Karpas-422 (cell line): Measurements from ENCODE around the gene RPA3. TPM values are rescaled to one million over a fixed set of nuclear protein-coding genes. Genes with fewer than 3 reads are reported as not detected.
A peak's percentile ranks its signal among the peaks of the same experiment; 100 is the strongest.

ENCODE experiments used
- DNase-seq: peaks from one replicate; pipeline ENCODE4 v3.0.0-alpha.2; 2015
- H2AFZ ChIP-seq: fragments of 200-600 bp; sonication (generic); 2 replicates; pipeline ENCODE4 v1.6.1; 2014; ENCODE audit warnings: antibody characterized with exemption, low read length, mixed read lengths
- H3K27ac ChIP-seq: fragments of 200-600 bp; sonication (generic); 2 replicates; pipeline ENCODE4 v1.5.1; 2014; ENCODE audit warnings: mild to moderate bottlenecking, low read length, moderate library complexity
- H3K27me3 ChIP-seq: fragments of 200-600 bp; sonication (generic); 2 replicates; pipeline ENCODE4 v1.6.1; 2014; ENCODE audit warnings: low read length, mixed read lengths
- H3K36me3 ChIP-seq: fragments of 200-600 bp; sonication (generic); 2 replicates; pipeline ENCODE4 v1.6.1; 2014; ENCODE audit warnings: low read length, mixed read lengths; ENCODE audit not compliant: insufficient read depth
- H3K4me1 ChIP-seq: fragments of 200-600 bp; sonication (generic); 2 replicates; pipeline ENCODE4 v1.6.1; 2014; ENCODE audit warnings: mild to moderate bottlenecking, low read length, mixed read lengths
- H3K4me2 ChIP-seq: fragments of 200-600 bp; sonication (generic); 2 replicates; pipeline ENCODE4 v1.6.1; 2014; ENCODE audit warnings: low read length, low read depth, mild to moderate bottlenecking; ENCODE audit not compliant: poor library complexity, severe bottlenecking
- H3K4me3 ChIP-seq: fragments of 200-600 bp; sonication (generic); 2 replicates; pipeline ENCODE4 v1.5.1; 2014; ENCODE audit warnings: mild to moderate bottlenecking, antibody characterized with exemption, low read length, mixed read lengths
- H3K79me2 ChIP-seq: fragments of 200-600 bp; sonication (generic); 2 replicates; pipeline ENCODE4 v1.6.1; 2014; ENCODE audit warnings: mild to moderate bottlenecking, low read length, mixed read lengths
- H3K9ac ChIP-seq: fragments of 200-600 bp; sonication (generic); 2 replicates; pipeline ENCODE4 v1.6.0; 2014; ENCODE audit warnings: low read length
- H3K9me2 ChIP-seq: fragments of 200-600 bp; sonication (generic), shearing (Covaris generic); replicated peaks from 2 replicates; pipeline ENCODE4 v1.6.0; 2014; ENCODE audit warnings: mild to moderate bottlenecking, low read length, moderate library complexity; ENCODE audit not compliant: insufficient read depth
- H3K9me3 ChIP-seq: fragments of 300-700, 200-600 bp; sonication (generic); 2 replicates; pipeline ENCODE4 v1.6.1; 2014; ENCODE audit warnings: low read length, mixed read lengths
- H4K20me1 ChIP-seq: fragments of 200-600 bp; sonication (generic); 2 replicates; pipeline ENCODE4 v1.6.1; 2014; ENCODE audit warnings: mild to moderate bottlenecking, antibody characterized with exemption, low read length, low read depth; ENCODE audit not compliant: insufficient read depth
- total RNA-seq: library from RNA; depleted of rRNA; stranded (reverse); fragments of >200 nt; shearing (Covaris generic); gene quantifications from 2 replicates; pipeline ENCODE4 v1.2.3, GENCODE V29; 2014; ENCODE audit warnings: low replicate concordance; rRNA removed

The RPA3 gene
- total RNA-seq, result 33.6 and 44.0 TPM in 2 replicates

GRCh38 chr7:7718492-7718891 is at the start of gene RPA3:
TSS of gene RPA3 (minus strand) at chr7:7718607. CDS start at chr7:7640418, 78,189 bp downstream.
- Histone ChIP-seq H3K9ac (no peak within 1 kb of the TSS), H2AFZ (no peak within 1 kb of the TSS), H3K27me3 (no peaks in the 10 kb centered on the region), H3K79me2 (no peaks in the 10 kb centered on the region), H3K9me2 (no peaks in the 10 kb centered on the region), H3K4me1 (peaks cover 21% of the 10 kb centered on the region), H3K27ac (no peak within 1 kb of the TSS), H3K4me3 (no peak within 1 kb of the TSS), H4K20me1 (no peaks in the 10 kb centered on the region), H3K9me3 (no peaks in the 10 kb centered on the region), H3K4me2 (no peak within 1 kb of the TSS), H3K36me3 (no peaks in the 10 kb centered on the region)
- DNase-seq, result no peak

- Histone ChIP-seq H3K79me2 (no peaks in the 10 kb centered on the region), H4K20me1 (peaks cover 24% of the 10 kb centered on the region), H3K4me3 (no peak overlapping the region), H3K9me2 (no peaks in the 10 kb centered on the region), H2AFZ (no peak overlapping the region), H3K4me2 (no peak overlapping the region), H3K4me1 (peaks cover 4% of the 10 kb centered on the region), H3K9me3 (no peaks in the 10 kb centered on the region), H3K27ac (no peak overlapping the region), H3K27me3 (no peaks in the 10 kb centered on the region), H3K36me3 (no peaks in the 10 kb centered on the region), H3K9ac (no peak overlapping the region)
- no peak for DNase-seq
Measured at GRCh38 chr7:7766671-7767070, 48.3 kb upstream of the RPA3 start.

DNA sequence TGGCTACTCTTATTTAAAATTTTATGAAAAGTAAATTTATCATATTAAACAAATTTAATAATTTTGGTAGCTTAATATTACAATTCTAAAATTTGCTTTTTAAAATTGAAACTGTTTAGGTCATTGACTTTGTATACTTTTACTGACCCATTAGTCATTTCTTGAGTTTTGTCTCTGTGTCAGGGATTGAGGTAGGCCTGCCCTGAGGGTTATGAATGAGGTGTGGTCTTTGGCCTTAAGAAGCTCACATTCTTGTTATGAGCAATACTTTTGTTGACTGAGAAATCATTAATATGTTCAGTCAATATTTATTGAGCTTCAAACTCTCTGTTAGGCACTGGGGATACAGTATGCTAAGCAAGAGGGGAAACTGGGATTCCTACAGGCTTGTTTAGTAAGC is 47.0 kb upstream of the RPA3 start:
- H3K4me2 ChIP-seq, result no peak overlapping the region
- H3K4me3 ChIP-seq, result no peak overlapping the region
- no peaks in the 10 kb centered on the region for H3K9me3 ChIP-seq
- no peaks in the 10 kb centered on the region for H3K79me2 ChIP-seq
- H2AFZ ChIP-seq, result no peak overlapping the region
- no peaks in the 10 kb centered on the region for H3K27me3 ChIP-seq
- peaks cover 12% of the 10 kb centered on the region for H3K4me1 ChIP-seq
- H3K36me3 ChIP-seq, result no peaks in the 10 kb centered on the region
- no peak overlapping the region for H3K27ac ChIP-seq
- H4K20me1 ChIP-seq, result peaks cover 21% of the 10 kb centered on the region
- no peaks in the 10 kb centered on the region for H3K9me2 ChIP-seq
- no peak overlapping the region for H3K9ac ChIP-seq
- DNase-seq, result no peak

DNA sequence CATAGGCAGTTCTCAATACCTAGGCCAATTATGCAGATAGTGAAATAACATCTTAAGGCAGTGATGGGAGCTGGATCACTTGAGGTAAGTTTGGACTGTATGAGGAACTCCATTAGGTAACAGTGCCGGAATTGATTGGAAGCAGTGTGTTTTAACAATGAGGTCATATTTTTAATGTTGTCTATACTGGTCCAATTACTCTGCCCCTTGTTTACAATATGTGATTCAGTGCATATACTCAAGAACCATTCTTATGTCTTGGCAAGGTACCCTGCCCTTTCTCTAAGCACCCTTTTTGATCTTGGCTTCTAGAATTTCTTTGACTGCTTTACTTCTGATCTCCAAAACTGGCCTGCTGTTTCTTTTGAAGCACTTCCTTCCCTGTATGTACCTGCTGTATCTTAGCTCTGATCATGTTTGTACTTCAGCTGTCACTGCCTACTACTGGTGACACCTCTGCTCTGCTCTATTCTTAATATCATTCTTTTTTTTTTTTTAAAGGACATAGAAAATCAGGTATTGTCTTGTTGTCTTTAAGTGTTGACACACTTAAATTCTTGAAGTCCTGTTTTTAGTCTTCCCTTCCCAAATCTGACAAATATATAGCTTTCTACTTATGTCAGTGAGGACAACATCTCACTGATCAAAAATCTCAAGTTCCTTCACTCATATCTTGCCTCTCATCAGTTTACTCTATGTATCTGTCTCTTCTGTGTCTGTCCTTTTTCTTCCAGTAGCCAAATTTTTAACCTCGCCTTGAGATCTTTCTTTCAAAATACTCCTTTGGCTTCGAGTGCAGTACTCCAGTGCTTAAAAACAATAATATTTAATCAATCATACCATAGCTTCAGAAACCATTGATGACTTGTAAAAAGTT is 46.4 kb upstream of the RPA3 start:
- Histone ChIP-seq H4K20me1 (peaks cover 18% of the 10 kb centered on the region), H3K9me2 (no peaks in the 10 kb centered on the region), H3K4me2 (no peak overlapping the region), H3K9me3 (no peaks in the 10 kb centered on the region), H3K27ac (no peak overlapping the region), H3K4me3 (no peak overlapping the region), H3K79me2 (no peaks in the 10 kb centered on the region), H3K36me3 (no peaks in the 10 kb centered on the region), H3K27me3 (no peaks in the 10 kb centered on the region), H3K9ac (no peak overlapping the region), H3K4me1 (peaks cover 12% of the 10 kb centered on the region), H2AFZ (no peak overlapping the region)
- no peak for DNase-seq

GRCh38 chr7:7761974-7762779 is 43.8 kb upstream of the RPA3 start:
- DNase-seq, result no peak
- H4K20me1 ChIP-seq, result peaks cover 14% of the 10 kb centered on the region; the same call in 1 of the 2 replicates
- no peak overlapping the region for H3K27ac ChIP-seq
- no peaks in the 10 kb centered on the region for H3K27me3 ChIP-seq
- H3K36me3 ChIP-seq, result no peaks in the 10 kb centered on the region
- no peaks in the 10 kb centered on the region for H3K9me2 ChIP-seq
- H3K9me3 ChIP-seq, result no peaks in the 10 kb centered on the region
- peak overlapping the region; percentile 19 for H3K4me2 ChIP-seq
- no peak overlapping the region for H3K4me3 ChIP-seq
- no peaks in the 10 kb centered on the region for H3K79me2 ChIP-seq
- no peak overlapping the region for H3K9ac ChIP-seq
- no peak overlapping the region for H2AFZ ChIP-seq
- H3K4me1 ChIP-seq, result peaks cover 12% of the 10 kb centered on the region

- Histone ChIP-seq H3K36me3 (no peaks in the 10 kb centered on the region), H4K20me1 (peaks cover 11% of the 10 kb centered on the region; the same call in 1 of the 2 replicates), H3K4me2 (peak overlapping the region; percentile 19), H3K79me2 (no peaks in the 10 kb centered on the region), H3K9ac (no peak overlapping the region), H2AFZ (no peak overlapping the region), H3K4me1 (peaks cover 12% of the 10 kb centered on the region), H3K27ac (no peak overlapping the region), H3K27me3 (no peaks in the 10 kb centered on the region), H3K9me3 (no peaks in the 10 kb centered on the region), H3K4me3 (no peak overlapping the region), H3K9me2 (no peaks in the 10 kb centered on the region)
- DNase-seq, result peak; percentile 80
Measured at GRCh38 chr7:7761340-7761973, 43.0 kb upstream of the RPA3 start.

GRCh38 chr7:7757576-7757975 is 39.2 kb upstream of the RPA3 start:
- Histone ChIP-seq H3K27me3 (no peaks in the 10 kb centered on the region), H3K4me1 (peaks cover 12% of the 10 kb centered on the region), H4K20me1 (peaks cover 8% of the 10 kb centered on the region; the same call in 1 of the 2 replicates), H3K9me2 (no peaks in the 10 kb centered on the region), H3K27ac (no peak overlapping the region), H3K4me2 (no peak overlapping the region), H2AFZ (no peak overlapping the region), H3K9me3 (no peaks in the 10 kb centered on the region), H3K36me3 (no peaks in the 10 kb centered on the region), H3K9ac (no peak overlapping the region), H3K4me3 (no peak overlapping the region), H3K79me2 (no peaks in the 10 kb centered on the region)
- DNase-seq, result no peak

DNA sequence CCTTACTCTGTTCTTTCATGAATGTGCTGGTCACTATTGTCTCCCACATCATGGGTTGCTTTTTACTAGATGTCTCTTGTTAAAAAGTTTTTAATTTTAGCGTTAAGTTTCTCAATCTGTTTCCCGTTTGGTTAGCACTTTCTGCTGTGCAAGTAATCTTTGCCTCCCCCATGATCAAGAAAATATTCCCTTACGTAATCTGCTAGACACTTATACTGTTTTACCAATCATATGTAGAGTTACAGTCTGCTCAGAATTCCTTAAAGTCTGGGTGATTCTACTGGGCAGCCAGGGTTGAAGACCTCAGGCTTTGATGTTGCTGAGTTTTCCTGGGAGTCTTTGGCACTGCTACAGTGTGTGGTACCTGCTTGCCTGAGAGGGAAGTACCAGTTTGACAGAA is 38.2 kb upstream of the RPA3 start:
- no peaks in the 10 kb centered on the region for H3K36me3 ChIP-seq
- no peaks in the 10 kb centered on the region for H3K79me2 ChIP-seq
- no peak overlapping the region for H3K4me2 ChIP-seq
- H3K27me3 ChIP-seq, result no peaks in the 10 kb centered on the region
- no peak overlapping the region for H3K27ac ChIP-seq
- no peak overlapping the region for H3K4me3 ChIP-seq
- H3K9me3 ChIP-seq, result no peaks in the 10 kb centered on the region
- no peak overlapping the region for H2AFZ ChIP-seq
- DNase-seq, result no peak
- no peak overlapping the region for H3K9ac ChIP-seq
- 0 out of 2 replicates have a peak, but pooled peaks cover 5% of the 10 kb centered on the region for H4K20me1 ChIP-seq
- H3K9me2 ChIP-seq, result no peaks in the 10 kb centered on the region
- peaks cover 6% of the 10 kb centered on the region for H3K4me1 ChIP-seq
